Keratinocyte (primary cell): ENCODE results near the gene ZNF107.

Experiments used
- EZH2 ChIP-seq: IDR thresholded peaks from one replicate; pipeline ENCODE4 v1.6.1; 2012; ENCODE audit warnings: inconsistent platforms, mild to moderate bottlenecking, low read length, moderate library complexity
- TF ChIP-seq, protein P1 (sequence below), 3 experiments: IDR thresholded peaks in 1 of 3; conservative IDR thresholded peaks in 1 of 3; optimal IDR thresholded peaks in 1 of 3; 2 replicates in 2 of 3; 3 replicates in 1 of 3; pipeline versions ENCODE3 to v1.5.1; 2011; ENCODE audit warnings: low read length in 3 of 3, mild to moderate bottlenecking in 3 of 3, moderate library complexity in 2 of 3, control low read depth in 1 of 3, inconsistent platforms in 1 of 3; ENCODE audit not compliant: insufficient read depth in 2 of 3; ENCODE audit errors: extremely low read depth in 1 of 3

DNA sequence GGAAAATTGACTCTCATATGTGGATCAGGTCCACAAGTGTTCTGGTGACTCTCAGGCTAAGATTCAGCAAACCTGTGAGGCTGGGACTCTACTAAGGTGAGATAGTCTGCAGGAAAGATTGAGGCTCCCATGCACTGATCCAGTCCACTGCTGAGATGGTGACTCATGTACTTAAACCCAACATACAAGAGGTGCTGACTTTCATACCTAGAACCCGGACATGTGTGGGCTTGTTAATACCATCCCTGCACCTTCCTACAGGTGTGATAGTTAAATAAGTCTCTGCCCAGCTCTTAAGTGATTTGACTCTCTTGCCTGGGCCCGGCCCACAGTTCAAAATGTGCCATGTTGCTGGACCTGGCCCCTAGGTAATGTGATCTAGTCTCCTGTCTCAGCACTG is 27.1 kb upstream of the ZNF107 start:
- TF ChIP-seq, protein P1, sequence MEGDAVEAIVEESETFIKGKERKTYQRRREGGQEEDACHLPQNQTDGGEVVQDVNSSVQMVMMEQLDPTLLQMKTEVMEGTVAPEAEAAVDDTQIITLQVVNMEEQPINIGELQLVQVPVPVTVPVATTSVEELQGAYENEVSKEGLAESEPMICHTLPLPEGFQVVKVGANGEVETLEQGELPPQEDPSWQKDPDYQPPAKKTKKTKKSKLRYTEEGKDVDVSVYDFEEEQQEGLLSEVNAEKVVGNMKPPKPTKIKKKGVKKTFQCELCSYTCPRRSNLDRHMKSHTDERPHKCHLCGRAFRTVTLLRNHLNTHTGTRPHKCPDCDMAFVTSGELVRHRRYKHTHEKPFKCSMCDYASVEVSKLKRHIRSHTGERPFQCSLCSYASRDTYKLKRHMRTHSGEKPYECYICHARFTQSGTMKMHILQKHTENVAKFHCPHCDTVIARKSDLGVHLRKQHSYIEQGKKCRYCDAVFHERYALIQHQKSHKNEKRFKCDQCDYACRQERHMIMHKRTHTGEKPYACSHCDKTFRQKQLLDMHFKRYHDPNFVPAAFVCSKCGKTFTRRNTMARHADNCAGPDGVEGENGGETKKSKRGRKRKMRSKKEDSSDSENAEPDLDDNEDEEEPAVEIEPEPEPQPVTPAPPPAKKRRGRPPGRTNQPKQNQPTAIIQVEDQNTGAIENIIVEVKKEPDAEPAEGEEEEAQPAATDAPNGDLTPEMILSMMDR (optimal IDR thresholded peaks at IDR 0.05 in 1 of 3, IDR thresholded peaks at IDR 0.05 in 1 of 3, conservative IDR thresholded peaks at IDR 0.05 in 1 of 3; ENCODE audit: extremely low read depth in 1 of 3, insufficient read depth in 2 of 3, low read length in 3 of 3), result no peak
- no peak for TF ChIP-seq EZH2
